ENCODE measurements around the gene CLDN14.
A peak's percentile ranks its signal among the peaks of the same experiment; 100 is the strongest.

The CLDN14 gene

DNA sequence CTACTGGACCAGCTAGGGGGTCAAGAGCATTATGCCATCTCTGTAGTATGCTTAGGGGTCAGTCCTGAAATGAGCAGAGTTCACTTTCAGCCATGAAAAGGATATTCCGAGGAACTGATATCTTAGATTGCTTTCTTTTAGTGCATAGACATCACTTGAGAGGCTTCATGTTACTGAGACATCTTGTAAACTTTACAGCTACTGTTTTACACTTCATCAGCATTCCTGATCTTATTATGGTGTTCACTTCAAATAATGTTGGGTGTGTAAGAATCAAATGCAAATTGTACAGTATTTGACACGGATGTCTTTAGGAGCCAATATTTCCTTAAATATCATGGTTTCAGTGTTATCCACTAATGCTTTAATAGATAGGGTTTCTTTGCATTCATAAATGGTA, 22.4 kb upstream of the CLDN14 start:
- DNase-seq (ENCODE audit: low read depth): no peak
- TF ChIP-seq, protein P1, sequence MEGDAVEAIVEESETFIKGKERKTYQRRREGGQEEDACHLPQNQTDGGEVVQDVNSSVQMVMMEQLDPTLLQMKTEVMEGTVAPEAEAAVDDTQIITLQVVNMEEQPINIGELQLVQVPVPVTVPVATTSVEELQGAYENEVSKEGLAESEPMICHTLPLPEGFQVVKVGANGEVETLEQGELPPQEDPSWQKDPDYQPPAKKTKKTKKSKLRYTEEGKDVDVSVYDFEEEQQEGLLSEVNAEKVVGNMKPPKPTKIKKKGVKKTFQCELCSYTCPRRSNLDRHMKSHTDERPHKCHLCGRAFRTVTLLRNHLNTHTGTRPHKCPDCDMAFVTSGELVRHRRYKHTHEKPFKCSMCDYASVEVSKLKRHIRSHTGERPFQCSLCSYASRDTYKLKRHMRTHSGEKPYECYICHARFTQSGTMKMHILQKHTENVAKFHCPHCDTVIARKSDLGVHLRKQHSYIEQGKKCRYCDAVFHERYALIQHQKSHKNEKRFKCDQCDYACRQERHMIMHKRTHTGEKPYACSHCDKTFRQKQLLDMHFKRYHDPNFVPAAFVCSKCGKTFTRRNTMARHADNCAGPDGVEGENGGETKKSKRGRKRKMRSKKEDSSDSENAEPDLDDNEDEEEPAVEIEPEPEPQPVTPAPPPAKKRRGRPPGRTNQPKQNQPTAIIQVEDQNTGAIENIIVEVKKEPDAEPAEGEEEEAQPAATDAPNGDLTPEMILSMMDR (conservative IDR thresholded peaks at IDR 0.05; ENCODE audit: low read length): no peak
- no peak overlapping the region for H3K4me3 ChIP-seq (ENCODE audit: low read length)

DNA sequence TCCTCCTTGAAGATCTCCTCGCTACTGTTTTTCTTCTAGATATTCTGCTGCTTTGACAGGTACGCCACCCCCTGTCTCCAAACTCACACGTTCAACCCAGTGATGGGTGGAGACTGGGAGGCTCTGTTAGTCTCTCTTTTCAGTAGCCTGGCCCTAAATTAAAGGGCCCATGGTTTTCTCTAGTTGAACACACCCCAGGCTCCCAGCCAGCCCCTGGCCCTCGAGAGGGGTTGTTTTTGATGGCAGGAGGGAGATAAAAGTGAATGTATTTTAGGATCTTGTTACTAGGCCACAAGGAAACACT, 21.6 kb upstream of the CLDN14 start:
- TF ChIP-seq, protein P1 (conservative IDR thresholded peaks at IDR 0.05; ENCODE audit: low read length): no peak
- no peak overlapping the region for H3K4me3 ChIP-seq (ENCODE audit: low read length)
- DNase-seq (ENCODE audit: low read depth): no peak

DNA sequence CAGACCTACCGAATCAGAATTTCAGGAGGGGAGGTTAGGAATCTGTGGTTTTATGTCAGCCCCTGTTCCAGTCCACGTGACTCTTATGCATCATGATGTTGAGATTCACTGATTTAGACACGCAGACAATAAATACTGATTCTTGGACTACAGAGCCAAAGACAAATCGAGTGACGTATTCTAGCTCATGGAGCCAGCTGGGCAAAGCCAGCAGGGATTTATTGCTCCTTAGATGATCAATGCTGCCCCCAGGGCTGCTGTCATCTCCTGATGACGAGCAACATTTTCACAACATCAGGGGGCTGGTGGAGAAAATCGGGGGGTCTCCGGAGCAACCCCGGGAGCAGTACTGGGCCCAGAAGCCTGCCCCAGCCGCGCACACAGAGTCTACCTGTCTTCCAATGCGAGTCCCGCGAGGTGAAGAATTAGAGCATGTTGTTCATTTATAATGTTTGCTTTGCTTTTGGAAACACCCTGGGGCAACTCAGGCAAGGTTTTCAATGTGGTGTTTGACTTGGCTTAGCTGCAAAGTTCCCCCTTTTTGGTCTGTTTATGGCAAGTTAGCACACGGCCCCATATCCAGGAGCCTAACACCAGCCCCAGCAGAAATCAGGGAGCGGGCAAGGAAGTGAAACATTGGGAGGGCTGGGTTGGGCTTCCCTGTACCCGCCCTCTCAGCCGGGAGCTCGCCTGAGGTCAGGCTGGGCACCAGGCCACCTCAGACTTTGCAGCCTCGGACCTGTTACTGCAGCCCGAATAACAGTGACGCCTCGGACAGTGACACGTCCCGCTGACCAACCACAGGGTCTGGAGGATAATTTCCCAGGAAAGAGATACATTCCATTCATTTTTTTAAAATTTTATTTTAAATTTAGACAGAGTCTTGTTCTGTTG, 19.9 kb upstream of the CLDN14 start:
- TF ChIP-seq, protein P1 (conservative IDR thresholded peaks at IDR 0.05; ENCODE audit: low read length): no peak
- H3K4me3 ChIP-seq (ENCODE audit: low read length): no peak overlapping the region
- DNase-seq (ENCODE audit: low read depth): peak; percentile 93

DNA sequence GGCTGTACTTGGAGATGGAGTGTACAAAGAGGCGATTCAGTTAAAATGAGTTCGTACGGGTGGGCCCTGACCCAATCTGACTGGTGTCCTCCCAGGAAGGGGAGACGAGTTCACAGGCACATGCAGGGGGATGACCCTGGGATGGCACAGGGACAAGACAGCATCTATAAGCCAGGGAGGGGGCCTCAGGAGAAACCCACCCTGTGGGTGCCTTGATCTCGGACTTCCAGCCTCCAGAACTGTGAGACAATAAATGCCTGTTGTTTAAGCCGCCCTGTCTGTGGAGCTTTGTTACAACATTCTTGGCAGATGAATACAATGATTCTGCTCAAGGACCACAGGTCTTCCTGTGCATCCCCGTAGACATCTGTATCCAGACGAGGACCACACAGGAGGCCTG, 14.6 kb upstream of the CLDN14 start:
- no peak for DNase-seq (ENCODE audit: low read depth)
- no peak overlapping the region for H3K4me3 ChIP-seq (ENCODE audit: low read length)
- TF ChIP-seq, protein P1 (conservative IDR thresholded peaks at IDR 0.05; ENCODE audit: low read length): no peak

DNA sequence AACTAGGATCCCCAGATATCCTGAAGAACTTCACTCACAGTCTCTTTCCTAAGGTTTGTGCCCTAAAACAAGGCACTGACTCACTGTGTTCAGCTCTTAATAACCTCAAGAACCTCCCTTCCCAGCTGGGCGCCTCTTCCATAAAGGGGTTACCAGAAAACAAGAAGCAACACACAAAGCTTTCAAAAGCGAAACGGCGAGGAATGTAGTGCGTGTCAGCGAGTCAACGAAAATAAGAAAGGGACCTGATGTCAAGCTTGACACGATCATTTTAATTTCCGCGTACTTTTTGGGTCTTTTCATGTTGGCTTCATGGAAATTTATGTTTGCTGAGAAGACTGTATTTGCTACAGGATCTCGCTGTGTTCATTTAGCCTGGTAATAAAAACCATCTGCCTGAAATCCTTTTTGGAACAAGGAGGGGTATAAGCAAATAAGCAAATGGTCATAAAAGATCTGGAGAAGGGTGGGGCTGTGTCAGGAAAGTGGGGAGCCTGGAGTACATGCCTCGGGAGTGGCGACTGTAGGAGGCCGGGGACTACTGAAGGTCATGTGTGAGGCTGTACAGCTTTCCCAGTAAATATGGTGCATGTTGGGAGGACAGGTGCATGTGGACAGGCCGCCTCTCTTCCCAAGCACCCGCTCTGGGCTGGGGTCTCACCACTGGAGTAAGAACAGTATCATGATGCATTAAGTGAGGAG, 11.4 kb upstream of the CLDN14 start:
- H3K4me3 ChIP-seq (ENCODE audit: low read length): peak overlapping the region; percentile 34
- TF ChIP-seq, protein P1 (conservative IDR thresholded peaks at IDR 0.05; ENCODE audit: low read length): no peak
- peak; percentile 78 for DNase-seq (ENCODE audit: low read depth)

DNA sequence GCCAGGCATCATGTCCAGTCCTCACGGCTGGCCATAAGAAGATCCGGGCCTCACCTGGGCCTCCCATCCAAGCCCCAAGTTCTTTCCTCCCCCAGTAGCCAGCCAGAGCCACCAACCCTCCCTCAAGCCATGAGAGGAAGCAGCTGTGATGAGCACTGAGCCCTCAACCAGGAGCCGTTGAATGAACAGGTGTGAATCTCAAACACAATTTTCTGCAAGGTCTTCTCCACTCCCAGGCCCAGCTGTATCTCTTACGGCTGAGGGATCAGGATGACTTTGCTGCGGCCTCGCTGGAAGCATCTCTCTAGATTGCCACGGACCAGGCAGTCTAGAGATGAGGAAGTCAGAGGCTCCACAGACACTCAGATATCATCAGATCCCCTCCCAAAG, 9.8 kb upstream of the CLDN14 start:
- no peak overlapping the region for H3K4me3 ChIP-seq (ENCODE audit: low read length)
- TF ChIP-seq, protein P1 (conservative IDR thresholded peaks at IDR 0.05; ENCODE audit: low read length): no peak
- no peak for DNase-seq (ENCODE audit: low read depth)

Data from AG10803 (cell line).